Liver (tissue), 2 donors: Measurements from ENCODE around the gene LAMA1.

Experiments
- TF ChIP-seq, protein P1 (sequence below): fragments of 150-350 bp; IDR thresholded peaks from 2 replicates; pipeline ENCODE4 v1.5.1; 2017; ENCODE audit warnings: improper control_type of control experiment, low read depth, low read length; ENCODE audit not compliant: missing input control
- TF ChIP-seq, protein P2 (sequence below): IDR thresholded peaks from 2 replicates; pipeline ENCODE4 v1.6.1; 2016; ENCODE audit warnings: antibody characterized with exemption
- donor health status: healthy.

DNA sequence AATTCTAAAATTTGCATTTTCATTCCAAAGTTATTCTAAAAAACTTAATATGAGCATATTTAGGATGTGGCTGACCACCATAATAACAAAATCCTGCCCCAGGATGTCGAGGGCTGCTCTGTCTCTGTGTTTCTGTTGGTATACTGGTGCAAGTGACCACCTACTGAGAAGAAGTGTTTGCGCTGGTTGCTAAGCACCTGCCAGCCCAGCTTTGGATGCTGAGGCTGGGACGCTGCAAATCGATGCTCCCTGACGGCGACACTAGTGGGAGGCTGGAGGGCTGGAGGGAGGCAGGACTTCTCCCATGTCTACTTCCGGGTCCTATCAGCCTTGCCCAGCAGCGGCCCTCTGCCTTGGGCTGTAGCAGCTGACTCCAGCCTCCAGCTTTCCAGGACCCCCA, 45.0 kb downstream of the LAMA1 start:
- TF ChIP-seq, protein P1, sequence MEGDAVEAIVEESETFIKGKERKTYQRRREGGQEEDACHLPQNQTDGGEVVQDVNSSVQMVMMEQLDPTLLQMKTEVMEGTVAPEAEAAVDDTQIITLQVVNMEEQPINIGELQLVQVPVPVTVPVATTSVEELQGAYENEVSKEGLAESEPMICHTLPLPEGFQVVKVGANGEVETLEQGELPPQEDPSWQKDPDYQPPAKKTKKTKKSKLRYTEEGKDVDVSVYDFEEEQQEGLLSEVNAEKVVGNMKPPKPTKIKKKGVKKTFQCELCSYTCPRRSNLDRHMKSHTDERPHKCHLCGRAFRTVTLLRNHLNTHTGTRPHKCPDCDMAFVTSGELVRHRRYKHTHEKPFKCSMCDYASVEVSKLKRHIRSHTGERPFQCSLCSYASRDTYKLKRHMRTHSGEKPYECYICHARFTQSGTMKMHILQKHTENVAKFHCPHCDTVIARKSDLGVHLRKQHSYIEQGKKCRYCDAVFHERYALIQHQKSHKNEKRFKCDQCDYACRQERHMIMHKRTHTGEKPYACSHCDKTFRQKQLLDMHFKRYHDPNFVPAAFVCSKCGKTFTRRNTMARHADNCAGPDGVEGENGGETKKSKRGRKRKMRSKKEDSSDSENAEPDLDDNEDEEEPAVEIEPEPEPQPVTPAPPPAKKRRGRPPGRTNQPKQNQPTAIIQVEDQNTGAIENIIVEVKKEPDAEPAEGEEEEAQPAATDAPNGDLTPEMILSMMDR, result no peak
- TF ChIP-seq, protein P2, sequence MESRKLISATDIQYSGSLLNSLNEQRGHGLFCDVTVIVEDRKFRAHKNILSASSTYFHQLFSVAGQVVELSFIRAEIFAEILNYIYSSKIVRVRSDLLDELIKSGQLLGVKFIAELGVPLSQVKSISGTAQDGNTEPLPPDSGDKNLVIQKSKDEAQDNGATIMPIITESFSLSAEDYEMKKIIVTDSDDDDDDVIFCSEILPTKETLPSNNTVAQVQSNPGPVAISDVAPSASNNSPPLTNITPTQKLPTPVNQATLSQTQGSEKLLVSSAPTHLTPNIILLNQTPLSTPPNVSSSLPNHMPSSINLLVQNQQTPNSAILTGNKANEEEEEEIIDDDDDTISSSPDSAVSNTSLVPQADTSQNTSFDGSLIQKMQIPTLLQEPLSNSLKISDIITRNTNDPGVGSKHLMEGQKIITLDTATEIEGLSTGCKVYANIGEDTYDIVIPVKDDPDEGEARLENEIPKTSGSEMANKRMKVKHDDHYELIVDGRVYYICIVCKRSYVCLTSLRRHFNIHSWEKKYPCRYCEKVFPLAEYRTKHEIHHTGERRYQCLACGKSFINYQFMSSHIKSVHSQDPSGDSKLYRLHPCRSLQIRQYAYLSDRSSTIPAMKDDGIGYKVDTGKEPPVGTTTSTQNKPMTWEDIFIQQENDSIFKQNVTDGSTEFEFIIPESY, result no peak
